GM12878 (cell line): ENCODE data around the gene ZC3H8. TPM values are rescaled to one million over a fixed set of nuclear protein-coding genes. Genes with fewer than 3 reads are reported as not detected.

Experiments
- ATAC-seq: fragments of 200-7000 bp; cut with Tn5 transposase; 3 replicates; pipeline ENCODE4 v1.9.1; 2020; ENCODE audit warnings: mild to moderate bottlenecking, moderate library complexity
- BruUV-seq: library from RNA; stranded (reverse); fragments of 400-500 nt; replicated peaks from 2 replicates; lab custom pipeline; 2021; lab: Mats Ljungman, UMichigan
- CTCF ChIA-PET: fragments of 300-600 bp; sonication (Branson Sonifier 250); formaldehyde crosslinking; extraction: SDS; loops from one replicate; lab custom pipeline; 2021; ENCODE audit warnings: inconsistent platforms; lab: Yijun Ruan, JAX
- POLR2A ChIA-PET: fragments of 350-600 bp; formaldehyde crosslinking; extraction: SDS; loops from one replicate; lab custom pipeline; 2021; ENCODE audit warnings: inconsistent platforms; lab: Charles Lee
- RAD21 ChIA-PET: fragments of 300-600 bp; sonication (Branson Sonifier 250); formaldehyde crosslinking; loops from one replicate; lab custom pipeline; 2023; ENCODE audit warnings: antibody characterized with exemption; ENCODE audit not compliant: unreplicated experiment; lab: Charles Lee
- SMC1A ChIA-PET: fragments of 300-600 bp; sonication (Branson Sonifier 250); formaldehyde crosslinking; loops from one replicate; lab custom pipeline; 2023; ENCODE audit not compliant: unreplicated experiment, uncharacterized antibody; lab: Charles Lee
- DNase-seq: peaks from one replicate; pipeline ENCODE4 v3.0.0-alpha.2; 2011; ENCODE audit warnings: low read depth, low spot score
- FAIRE-seq: peaks from 3 replicates; lab custom pipeline; 2011; peaks lifted over from hg19 to GRCh38; lab: Jason Lieb, UNC
- H2AFZ ChIP-seq: 2 replicates; pipeline ENCODE4 v1.6.0; 2011; ENCODE audit warnings: low read depth, low read length, control low read depth; ENCODE audit not compliant: control insufficient read depth
- H3K27ac ChIP-seq: 2 replicates; pipeline ENCODE4 v1.5.1; 2011; ENCODE audit warnings: control low read depth; ENCODE audit not compliant: control insufficient read depth, insufficient read depth
- H3K27me3 ChIP-seq, 2 experiments: replicated peaks in 1 of 2; 2 replicates each; pipeline versions ENCODE4 v1.6.0 to v1.6.1; 2011; ENCODE audit warnings: low read length in 1 of 2; ENCODE audit not compliant: control insufficient read depth in 2 of 2, insufficient read depth in 2 of 2
- H3K36me3 ChIP-seq, 2 experiments: 2 replicates each; pipeline ENCODE4 v1.5.1; 2011; ENCODE audit warnings: low read length in 1 of 2; ENCODE audit not compliant: control insufficient read depth in 2 of 2, insufficient read depth in 2 of 2
- H3K4me1 ChIP-seq: 2 replicates; pipeline ENCODE4 v1.6.1; 2011; ENCODE audit warnings: mild to moderate bottlenecking, low read length, moderate library complexity, mixed read lengths; ENCODE audit not compliant: control insufficient read depth, insufficient read depth
- H3K4me2 ChIP-seq: 2 replicates; pipeline ENCODE4 v1.6.0; 2011; ENCODE audit warnings: control low read depth; ENCODE audit not compliant: control insufficient read depth, insufficient read depth
- H3K4me3 ChIP-seq: fragments of 200-600 bp; sonication (generic); 2 replicates; pipeline ENCODE4 v1.5.1; 2016
- H3K79me2 ChIP-seq: 2 replicates; pipeline ENCODE4 v1.6.0; 2011; ENCODE audit warnings: low read length; ENCODE audit not compliant: control insufficient read depth, insufficient read depth
- H3K9ac ChIP-seq: 2 replicates; pipeline ENCODE4 v1.8.0; 2011; ENCODE audit warnings: low read length, control low read depth, mixed read lengths; ENCODE audit not compliant: control insufficient read depth, insufficient read depth
- H3K9me3 ChIP-seq: replicated peaks from 3 replicates; pipeline ENCODE4 v1.5.1; 2011; ENCODE audit warnings: mild to moderate bottlenecking, low read length; ENCODE audit not compliant: control insufficient read depth, insufficient read depth
- H4K20me1 ChIP-seq: 2 replicates; pipeline ENCODE4 v1.6.0; 2011; ENCODE audit not compliant: control insufficient read depth, insufficient read depth
- ASH2L ChIP-seq: fragments of 300-600, 200-600 bp; sonication (generic); IDR thresholded peaks from 2 replicates; pipeline ENCODE4 v1.6.1; 2017; ENCODE audit warnings: low read depth, mild to moderate bottlenecking, borderline replicate concordance
- IKZF2 ChIP-seq, 2 experiments: fragments of 450-650 bp; IDR thresholded peaks; 2 replicates each; pipeline ENCODE4 v1.6.1; 2017; ENCODE audit warnings: mild to moderate bottlenecking in 2 of 2, moderate library complexity in 2 of 2
- KAT2A ChIP-seq: conservative IDR thresholded peaks from 2 replicates; pipeline ENCODE4 v1.6.1; 2011; ENCODE audit warnings: low read depth, low read length; ENCODE audit not compliant: control insufficient read depth
- NFIC ChIP-seq: IDR thresholded peaks from 2 replicates; pipeline ENCODE4 v1.6.1; 2012; ENCODE audit warnings: low read depth, mild to moderate bottlenecking, inconsistent platforms, low read length, moderate library complexity
- NR2F1 ChIP-seq: fragments of 450-650 bp; conservative IDR thresholded peaks from 2 replicates; pipeline ENCODE4 v1.6.1; 2017; ENCODE audit warnings: mild to moderate bottlenecking
- POU2F2 ChIP-seq: IDR thresholded peaks from 3 replicates; pipeline ENCODE4 v1.6.1; 2011; ENCODE audit warnings: low read depth, mild to moderate bottlenecking, low read length, borderline replicate concordance
- RCOR1 ChIP-seq: conservative IDR thresholded peaks from 2 replicates; pipeline ENCODE4 v1.6.1; 2012; ENCODE audit warnings: low read depth, low read length, improper control_type of control experiment
- RUNX3 ChIP-seq: IDR thresholded peaks from 2 replicates; pipeline ENCODE4 v1.6.1; 2012; ENCODE audit warnings: low read length, inconsistent platforms
- SMARCA5 ChIP-seq: fragments of 450-650 bp; IDR thresholded peaks from 2 replicates; pipeline ENCODE4 v1.6.1; 2017; ENCODE audit warnings: mild to moderate bottlenecking
- WGBS: methylation state at CpG from one replicate; pipeline ENCODE4 v1.1.6; 2016; ENCODE audit warnings: low lambda C conversion rate; ENCODE audit not compliant: insufficient replicate concordance, insufficient coverage; ENCODE audit errors: missing lambda C conversion rate; 5-methylcytosine and 5-hydroxymethylcytosine counted together
- in situ Hi-C: fragments of 300-500 bp; cut with MboI; formaldehyde crosslinking; loops from 9 replicates; pipeline ENCODE4 v1.14.3; 2018; ENCODE audit warnings: mixed read lengths
- intact Hi-C: fragments of 100-400 bp; cut with micrococcal nuclease; formaldehyde crosslinking; loops from one replicate; pipeline ENCODE4 v1.14.2; 2022; ENCODE audit not compliant: unreplicated experiment
- polyA plus RNA-seq, 11 experiments: library from polyadenylated mRNA; depleted of rRNA in 4 of 11; unstranded in 6 of 11; stranded (reverse) in 5 of 11; fragments of >200 nt; fragmentation: Nextera tagmentation in 4 of 11; fragmentation: Illumina TruSeq in 1 of 11; extraction: Ambion mirVana in 4 of 11; extraction: Trizol in 1 of 11; gene quantifications; 1 replicate in 1 of 11; 2 replicates in 10 of 11; pipeline versions ENCODE4 v1.2.1 to v1.2.3, GENCODE V29; 2011 to 2016; ENCODE audit warnings: inconsistent platforms in 2 of 11, missing spikeins in 2 of 11, low read depth in 1 of 11
- total RNA-seq, 4 experiments: library from RNA; depleted of rRNA in 3 of 4; stranded (reverse); fragments of >200 nt in 3 of 4; fragmentation: Illumina TruSeq in 1 of 4; extraction: Trizol in 1 of 4; gene quantifications; 2 replicates each; pipeline versions ENCODE4 v1.2.1 to v1.2.3, GENCODE V29; 2013 to 2021
- TF ChIP-seq, protein P1 (sequence below): fragments of 450-650 bp; IDR thresholded peaks from 2 replicates; pipeline ENCODE4 v1.6.1; 2017; ENCODE audit warnings: mild to moderate bottlenecking, moderate library complexity

Gene ZC3H8
- total and polyA plus RNA-seq, 10 of the 15 experiments (the other 5 are each of a cell fraction or from before 2014, with no cell fraction given), result 9.9 to 28.4 (median 19.5) TPM

DNA sequence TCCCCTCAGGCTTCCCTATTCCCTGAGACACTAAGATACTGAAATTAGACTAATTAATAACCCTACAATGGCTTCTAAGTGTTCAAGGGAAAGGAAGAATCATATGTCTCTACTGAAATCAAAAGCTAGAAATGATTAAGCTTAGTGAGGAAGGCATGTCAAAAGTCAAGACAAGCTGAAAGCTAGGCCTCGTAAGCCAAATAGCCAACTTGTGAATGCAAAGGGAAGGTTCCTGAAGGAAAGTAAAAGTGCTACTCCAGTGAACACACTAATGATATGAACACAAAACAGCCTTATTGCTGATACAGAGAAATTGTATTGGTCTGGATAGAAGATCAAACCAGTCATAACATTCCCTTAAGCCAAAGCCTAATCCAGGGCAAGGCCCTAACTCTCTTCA lies 10.0 kb downstream of the ZC3H8 start:
- H3K27ac ChIP-seq, result no peak overlapping the region
- SMC1A ChIA-PET, result interaction anchor here (4.7 kb wide), 1 partner anchor 9 kb away, joined by 17 read pairs; the partner anchor contains the start of gene ZC3H8
- RAD21 ChIA-PET, result no interaction called here
- CTCF ChIA-PET, result interaction anchor here (0.6 to 2.8 kb wide), 3 partner anchors 9 to 355 kb away, joined by 3 to 14 read pairs (median 9); no protein-coding TSS in a partner anchor
- H4K20me1 ChIP-seq, result no peaks in the 10 kb centered on the region
- TF ChIP-seq IKZF2 (IDR thresholded peaks at IDR 0.05), result no peak
- TF ChIP-seq RCOR1, result no peak
- TF ChIP-seq POU2F2, result no peak
- no peak for TF ChIP-seq NFIC
- TF ChIP-seq NR2F1, result no peak
- POLR2A ChIA-PET, result no interaction called here
- in situ Hi-C loops, result no loop called here
- peaks cover 0 to 5% of the 10 kb centered on the region in 2 experiments; a peak in 2 of 4 replicates for H3K36me3 ChIP-seq
- no peak overlapping the region for H3K4me3 ChIP-seq
- H3K4me2 ChIP-seq, result no peak overlapping the region
- ATAC-seq (no peak; the same call in 2 of the 3 replicates), FAIRE-seq (no peak), DNase-seq (no peak)
- H3K79me2 ChIP-seq, result no peaks in the 10 kb centered on the region; the same call in 1 of the 2 replicates
- no TSS peak for BruUV-seq
- no peak overlapping the region for H2AFZ ChIP-seq
- H3K9ac ChIP-seq, result no peak overlapping the region
- intact Hi-C loops, result no loop called here
- H3K4me1 ChIP-seq, result no peaks in the 10 kb centered on the region
- peaks cover 1% of the 10 kb centered on the region; the same call in 1 of the 3 replicates for H3K9me3 ChIP-seq
- 19% methylated on average over 1 of the region's 1 CpG for WGBS
- H3K27me3 ChIP-seq, result no peaks in the 10 kb centered on the region

DNA sequence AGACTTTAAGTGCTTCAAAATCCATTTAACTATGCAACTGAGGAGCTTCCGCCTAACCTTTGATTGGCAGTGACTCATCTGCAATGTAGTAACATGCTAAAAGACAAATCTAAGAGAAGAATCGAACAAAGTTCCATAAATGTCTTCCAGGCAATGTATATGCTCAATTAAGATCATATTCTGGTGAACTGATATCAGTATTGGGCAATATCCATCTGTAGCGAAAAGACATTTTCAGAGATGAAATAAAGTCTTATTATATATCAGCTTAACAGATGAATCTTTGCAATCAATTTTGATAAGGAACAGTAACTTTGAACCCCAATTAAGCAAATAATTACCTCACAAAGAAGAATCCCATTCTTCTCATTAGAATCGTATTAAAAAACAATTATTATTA lies 11.6 kb downstream of the ZC3H8 start:
- no peak for TF ChIP-seq ASH2L
- no peak for TF ChIP-seq KAT2A
- TF ChIP-seq, protein P1, sequence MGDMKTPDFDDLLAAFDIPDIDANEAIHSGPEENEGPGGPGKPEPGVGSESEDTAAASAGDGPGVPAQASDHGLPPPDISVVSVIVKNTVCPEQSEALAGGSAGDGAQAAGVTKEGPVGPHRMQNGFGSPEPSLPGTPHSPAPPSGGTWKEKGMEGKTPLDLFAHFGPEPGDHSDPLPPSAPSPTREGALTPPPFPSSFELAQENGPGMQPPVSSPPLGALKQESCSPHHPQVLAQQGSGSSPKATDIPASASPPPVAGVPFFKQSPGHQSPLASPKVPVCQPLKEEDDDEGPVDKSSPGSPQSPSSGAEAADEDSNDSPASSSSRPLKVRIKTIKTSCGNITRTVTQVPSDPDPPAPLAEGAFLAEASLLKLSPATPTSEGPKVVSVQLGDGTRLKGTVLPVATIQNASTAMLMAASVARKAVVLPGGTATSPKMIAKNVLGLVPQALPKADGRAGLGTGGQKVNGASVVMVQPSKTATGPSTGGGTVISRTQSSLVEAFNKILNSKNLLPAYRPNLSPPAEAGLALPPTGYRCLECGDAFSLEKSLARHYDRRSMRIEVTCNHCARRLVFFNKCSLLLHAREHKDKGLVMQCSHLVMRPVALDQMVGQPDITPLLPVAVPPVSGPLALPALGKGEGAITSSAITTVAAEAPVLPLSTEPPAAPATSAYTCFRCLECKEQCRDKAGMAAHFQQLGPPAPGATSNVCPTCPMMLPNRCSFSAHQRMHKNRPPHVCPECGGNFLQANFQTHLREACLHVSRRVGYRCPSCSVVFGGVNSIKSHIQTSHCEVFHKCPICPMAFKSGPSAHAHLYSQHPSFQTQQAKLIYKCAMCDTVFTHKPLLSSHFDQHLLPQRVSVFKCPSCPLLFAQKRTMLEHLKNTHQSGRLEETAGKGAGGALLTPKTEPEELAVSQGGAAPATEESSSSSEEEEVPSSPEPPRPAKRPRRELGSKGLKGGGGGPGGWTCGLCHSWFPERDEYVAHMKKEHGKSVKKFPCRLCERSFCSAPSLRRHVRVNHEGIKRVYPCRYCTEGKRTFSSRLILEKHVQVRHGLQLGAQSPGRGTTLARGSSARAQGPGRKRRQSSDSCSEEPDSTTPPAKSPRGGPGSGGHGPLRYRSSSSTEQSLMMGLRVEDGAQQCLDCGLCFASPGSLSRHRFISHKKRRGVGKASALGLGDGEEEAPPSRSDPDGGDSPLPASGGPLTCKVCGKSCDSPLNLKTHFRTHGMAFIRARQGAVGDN, result no peak
- TF ChIP-seq RUNX3, result no peak
- TF ChIP-seq SMARCA5, result no peak
- in situ Hi-C loops (no loop called here), intact Hi-C loops (no loop called here)
- H3K4me3 ChIP-seq, result no peak overlapping the region
- FAIRE-seq (no peak), ATAC-seq (no peak), DNase-seq (no peak)
- no peak overlapping the region for H3K27ac ChIP-seq
- no peak overlapping the region for H3K9ac ChIP-seq
- POLR2A ChIA-PET, result interaction anchor here (1.2 to 1.4 kb wide), 2 partner anchors 12 to 15 kb away, joined by 3 to 5 read pairs; partner anchors contain the start of gene ZC3H8
- H3K79me2 ChIP-seq, result no peaks in the 10 kb centered on the region; the same call in 1 of the 2 replicates
- H3K27me3 ChIP-seq, result no peaks in the 10 kb centered on the region
- RAD21 ChIA-PET, result no interaction called here
- H2AFZ ChIP-seq, result no peak overlapping the region
- CTCF ChIA-PET, result interaction anchor here (0.9 to 2.0 kb wide), 5 partner anchors 9 to 237 kb away, joined by 3 to 5 read pairs (median 4); no protein-coding TSS in a partner anchor
- H3K9me3 ChIP-seq, result peaks cover 1% of the 10 kb centered on the region; the same call in 1 of the 3 replicates
- no peaks in the 10 kb centered on the region for H4K20me1 ChIP-seq
- no peaks in the 10 kb centered on the region for H3K4me1 ChIP-seq
- peaks cover 0 to 5% of the 10 kb centered on the region in 2 experiments; a peak in 2 of 4 replicates for H3K36me3 ChIP-seq
- H3K4me2 ChIP-seq, result no peak overlapping the region
- SMC1A ChIA-PET, result interaction anchor here (1.0 to 4.7 kb wide), 3 partner anchors 8 to 16 kb away, joined by 3 to 17 read pairs (median 9); partner anchors contain the start of gene ZC3H8
- no TSS peak for BruUV-seq
- 98% methylated on average over 4 of the region's 4 CpGs for WGBS
